CD1c-positive myeloid dendritic cell (primary cell): ENCODE data around the gene MYLIP.

Experiments used
- DNase-seq: peaks from one replicate; pipeline ENCODE4 v3.0.0-alpha.2; 2016; ENCODE audit errors: extremely low spot score

MYLIP gene

GRCh38 chr6:16108419-16108818 lies 20.5 kb upstream of the MYLIP start:
- DNase-seq = no peak

GRCh38 chr6:16108921-16109658 lies 19.8 kb upstream of the MYLIP start:
- DNase-seq = no peak

GRCh38 chr6:16109659-16110305 lies 19.1 kb upstream of the MYLIP start:
- DNase-seq = no peak

GRCh38 chr6:16118825-16119224 lies 10.1 kb upstream of the MYLIP start:
- DNase-seq = no peak

GRCh38 chr6:16121339-16121738 lies 7.5 kb upstream of the MYLIP start:
- DNase-seq = no peak

GRCh38 chr6:16122197-16122596 lies 6.7 kb upstream of the MYLIP start:
- DNase-seq = no peak

GRCh38 chr6:16124198-16125180 lies 4.4 kb upstream of the MYLIP start:
- DNase-seq = no peak

GRCh38 chr6:16126056-16126455 lies 2.8 kb upstream of the MYLIP start:
- DNase-seq = no peak

- no peak for DNase-seq
Measured at GRCh38 chr6:16126861-16127260, 2.0 kb upstream of the MYLIP start.

- no peak for DNase-seq
Measured at GRCh38 chr6:16127471-16127870, 1.4 kb upstream of the MYLIP start.

GRCh38 chr6:16129623-16130401 lies 926 bp downstream of the MYLIP start:
- peak; percentile 24 for DNase-seq

GRCh38 chr6:16130437-16130891 lies 1.6 kb downstream of the MYLIP start:
- DNase-seq = no peak

- DNase-seq = peak; percentile 85
Measured at GRCh38 chr6:16130932-16131387, 2.1 kb downstream of the MYLIP start.

- no peak for DNase-seq
Measured at GRCh38 chr6:16132909-16133308, 4.0 kb downstream of the MYLIP start.

GRCh38 chr6:16134430-16134829 lies 5.5 kb downstream of the MYLIP start:
- DNase-seq = no peak

GRCh38 chr6:16135066-16135465 lies 6.2 kb downstream of the MYLIP start:
- no peak for DNase-seq

GRCh38 chr6:16136091-16136490 lies 7.2 kb downstream of the MYLIP start:
- peak; percentile 18 for DNase-seq

- DNase-seq = peak; percentile 37
Measured at GRCh38 chr6:16136621-16137450, 8.0 kb downstream of the MYLIP start.

- no peak for DNase-seq
Measured at GRCh38 chr6:16137451-16137801, 8.5 kb downstream of the MYLIP start.

- no peak for DNase-seq
Measured at GRCh38 chr6:16139556-16139955, 10.7 kb downstream of the MYLIP start.

GRCh38 chr6:16140607-16141006 lies 11.7 kb downstream of the MYLIP start:
- DNase-seq = no peak
